Measurements from ENCODE around the gene RCVRN.

DNA sequence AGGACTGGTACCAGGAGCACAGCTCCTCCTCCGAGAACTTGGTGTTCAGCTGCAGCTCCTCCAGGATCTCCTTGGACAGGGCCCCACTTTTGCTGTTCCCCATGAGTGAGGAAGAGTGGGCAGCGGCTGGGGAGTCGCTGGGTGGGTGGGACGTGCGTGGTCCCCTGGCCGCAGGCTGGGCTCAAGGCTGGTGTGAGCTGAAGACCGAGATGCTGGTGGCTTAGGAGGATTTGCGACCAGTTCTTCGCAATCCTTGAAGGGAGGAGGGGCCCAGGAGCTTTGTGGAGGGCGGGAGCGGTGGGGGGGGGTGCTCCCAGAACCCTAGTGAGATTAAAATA is at the start of gene RCVRN:
- no peak for TF ChIP-seq TCF12 (IDR thresholded peaks at IDR 0.05; ENCODE audit: low read depth)
- TF ChIP-seq CEBPB (IDR thresholded peaks at IDR 0.05): no peak
- no peak for TF ChIP-seq FOXM1 (IDR thresholded peaks at IDR 0.05; ENCODE audit: borderline replicate concordance, low read depth)
- TF ChIP-seq TAF1 (IDR thresholded peaks at IDR 0.05; ENCODE audit: low read depth): no peak
- no peak for TF ChIP-seq REST (IDR thresholded peaks at IDR 0.05; ENCODE audit: low read depth)
- TF ChIP-seq EP300 (IDR thresholded peaks at IDR 0.05; ENCODE audit: borderline replicate concordance): no peak
- TF ChIP-seq YY1 (IDR thresholded peaks at IDR 0.05; ENCODE audit: low read depth): no peak
- no peak for TF ChIP-seq MAX (IDR thresholded peaks at IDR 0.05)
- no peak for TF ChIP-seq ZBTB7A (IDR thresholded peaks at IDR 0.05; ENCODE audit: low read depth)
- TF ChIP-seq RAD21 (IDR thresholded peaks at IDR 0.05; ENCODE audit: low read depth): no peak
- TF ChIP-seq CREB1 (IDR thresholded peaks at IDR 0.05; ENCODE audit: low read depth): no peak
- no peak for TF ChIP-seq TEAD4 (IDR thresholded peaks at IDR 0.05)
- TF ChIP-seq NFIC (IDR thresholded peaks at IDR 0.05): no peak
- TF ChIP-seq, protein P1, sequence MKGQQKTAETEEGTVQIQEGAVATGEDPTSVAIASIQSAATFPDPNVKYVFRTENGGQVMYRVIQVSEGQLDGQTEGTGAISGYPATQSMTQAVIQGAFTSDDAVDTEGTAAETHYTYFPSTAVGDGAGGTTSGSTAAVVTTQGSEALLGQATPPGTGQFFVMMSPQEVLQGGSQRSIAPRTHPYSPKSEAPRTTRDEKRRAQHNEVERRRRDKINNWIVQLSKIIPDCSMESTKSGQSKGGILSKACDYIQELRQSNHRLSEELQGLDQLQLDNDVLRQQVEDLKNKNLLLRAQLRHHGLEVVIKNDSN (IDR thresholded peaks at IDR 0.05): no peak

Data from Ishikawa (cell line).